C4-2B (cell line): ENCODE results near the gene TRIM71.
"Not testable (repeated sequence)": the region's sequence is repeated elsewhere in the genome, so short reads cannot be mapped to it uniquely, and the experiment has no call there.

Experiments used
- H3K27ac ChIP-seq: fragments of 450-650 bp; 2 replicates; pipeline ENCODE4 v1.5.1; 2017
- CTCF ChIP-seq: fragments of 450-650 bp; conservative IDR thresholded peaks from 2 replicates; pipeline ENCODE4 v1.5.1; 2017; ENCODE audit warnings: mild to moderate bottlenecking
- ZFX ChIP-seq: fragments of 450-650 bp; IDR thresholded peaks from 2 replicates; pipeline ENCODE4 v1.6.1; 2017

The TRIM71 gene

DNA sequence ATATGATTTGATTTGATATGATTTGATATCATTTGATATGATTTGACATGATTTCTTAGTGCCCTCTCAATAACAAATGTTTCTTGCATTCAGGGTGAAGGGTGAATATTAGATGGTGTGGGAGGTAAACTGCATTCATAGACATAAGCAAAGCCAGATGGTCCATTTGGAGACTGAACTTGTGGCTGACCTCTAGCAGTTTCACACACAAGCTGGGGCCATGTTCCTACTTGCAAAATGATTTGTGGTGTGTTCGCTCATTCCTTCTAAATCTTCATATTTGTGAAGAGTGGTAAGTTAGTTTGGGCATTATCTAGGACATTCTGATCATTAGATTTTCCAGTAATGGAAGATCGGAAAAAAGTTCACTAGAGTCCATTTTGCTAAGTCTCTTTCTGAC, 93.2 kb downstream of the TRIM71 start:
- no peak overlapping the region for H3K27ac ChIP-seq
- TF ChIP-seq ZFX, result no peak
- TF ChIP-seq CTCF, result no peak

DNA sequence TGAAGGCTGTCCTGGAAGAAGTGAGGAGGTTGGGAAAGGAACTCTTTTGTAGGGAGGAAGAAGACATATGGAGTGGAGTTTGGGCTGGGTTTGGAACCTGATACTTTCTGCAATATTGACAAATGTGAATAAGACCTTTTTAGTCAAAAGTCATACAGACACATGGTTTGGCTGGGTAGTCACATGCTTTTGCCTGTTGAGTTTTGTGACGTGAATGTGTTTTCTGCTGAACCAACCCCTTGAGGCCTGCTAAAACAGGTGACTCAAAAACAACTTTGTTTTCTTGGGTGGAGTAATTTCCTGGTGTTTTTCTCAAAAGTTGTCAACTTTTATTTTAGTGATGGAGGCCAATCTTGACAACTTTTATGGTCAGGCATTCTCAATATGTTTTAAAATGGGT, 94.2 kb downstream of the TRIM71 start:
- no peak overlapping the region for H3K27ac ChIP-seq
- no peak for TF ChIP-seq CTCF
- TF ChIP-seq ZFX, result no peak

- H3K27ac ChIP-seq, result no peak overlapping the region
These were observed 96.1 kb downstream of the TRIM71 start for GRCh38 chr3:32913790-32914446.

GRCh38 chr3:32919920-32920319, 102.1 kb downstream of the TRIM71 start:
- no peak for TF ChIP-seq ZFX
- TF ChIP-seq CTCF, result no peak

More at GRCh38 chr3:32913790-32914446, 96.1 kb downstream of the TRIM71 start:
- TF ChIP-seq ZFX, result no peak
- TF ChIP-seq CTCF, result no peak; the same call in 1 of the 2 replicates

DNA sequence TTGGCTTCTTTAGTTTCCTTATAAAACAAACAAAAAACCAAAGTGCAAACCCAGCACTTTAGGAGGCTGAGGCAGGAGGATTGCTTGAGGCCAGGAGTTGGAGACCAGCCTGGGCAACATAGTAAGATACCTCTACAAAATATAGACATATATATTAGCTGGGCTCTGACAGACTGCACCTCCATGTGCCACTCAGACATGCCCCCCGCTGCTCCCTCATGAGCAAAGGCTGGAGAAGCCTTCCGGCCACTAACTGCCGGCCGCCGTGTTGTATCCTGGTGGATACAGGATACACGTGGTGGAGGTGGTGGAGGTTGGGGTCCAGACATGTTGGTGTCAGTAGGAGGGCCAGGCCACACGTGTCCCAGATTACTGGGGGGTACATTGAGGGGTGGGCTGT, 104.3 kb downstream of the TRIM71 start:
- H3K27ac ChIP-seq, result no peak overlapping the region
- TF ChIP-seq CTCF, result no peak
- TF ChIP-seq ZFX, result no peak

More at GRCh38 chr3:32919920-32920319, 102.1 kb downstream of the TRIM71 start:
- no peak overlapping the region for H3K27ac ChIP-seq

DNA sequence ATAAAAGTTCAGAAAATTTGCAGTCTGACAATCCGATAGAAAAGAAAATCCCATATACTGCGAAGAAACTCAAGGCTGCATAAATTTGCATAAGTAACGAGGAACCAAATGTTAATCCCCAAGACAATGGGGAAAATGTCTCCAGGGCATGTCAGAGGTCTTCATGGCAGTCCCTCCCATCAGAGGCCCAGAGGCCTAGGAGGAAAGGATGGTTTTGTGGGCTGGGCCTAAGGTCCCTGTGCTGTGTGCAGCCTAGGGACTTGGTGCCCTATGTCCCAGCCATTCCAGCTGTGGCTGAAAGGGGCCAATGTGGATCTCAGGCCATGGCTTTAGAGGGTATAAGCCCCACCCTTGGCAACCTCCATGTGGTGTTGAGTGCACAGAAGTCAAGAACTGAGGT, 112.4 kb downstream of the TRIM71 start:
- H3K27ac ChIP-seq, result no peak overlapping the region
- no peak for TF ChIP-seq CTCF
- no peak for TF ChIP-seq ZFX

DNA sequence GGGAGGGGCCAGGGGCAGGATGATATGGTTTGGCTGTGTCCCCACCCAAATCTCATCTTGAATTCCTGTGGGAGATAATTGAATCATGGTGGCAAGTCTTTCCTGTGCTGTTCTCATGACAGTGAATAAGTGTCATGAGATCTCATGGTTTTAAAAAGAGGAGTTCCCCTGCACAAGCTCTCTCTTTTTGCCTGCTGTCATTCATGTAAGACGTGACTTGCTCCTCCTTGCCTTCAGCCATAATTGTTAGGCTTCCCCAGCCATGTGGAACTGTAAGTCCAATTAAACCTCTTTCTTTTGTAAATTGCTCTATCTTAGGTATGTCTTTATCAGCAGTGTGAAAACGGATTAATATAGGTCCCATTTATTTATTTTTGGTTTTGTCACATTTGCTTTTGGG, 113.5 kb downstream of the TRIM71 start:
- not testable (repeated sequence) for H3K27ac ChIP-seq

GRCh38 chr3:32934150-32934742, 116.4 kb downstream of the TRIM71 start:
- no peak overlapping the region for H3K27ac ChIP-seq
- TF ChIP-seq ZFX (no peak), CTCF (peak; percentile 85)
